PC-9 (cell line): ENCODE measurements around the gene CALML6. TPM values are rescaled to one million over a fixed set of nuclear protein-coding genes. Genes with fewer than 3 reads are reported as not detected.

Experiments
- BruUV-seq: library from RNA; stranded (reverse); fragments of 400-500 nt; replicated peaks from 2 replicates; lab custom pipeline; 2021; lab: Mats Ljungman, UMichigan
- CTCF ChIA-PET: fragments of 300-600 bp; sonication (Branson Sonifier 250); formaldehyde crosslinking; loops from one replicate; lab custom pipeline; 2022; ENCODE audit warnings: antibody characterized with exemption; lab: Charles Lee
- POLR2A ChIA-PET: fragments of 300-600 bp; sonication (Branson Sonifier 250); formaldehyde crosslinking; loops from one replicate; lab custom pipeline; 2022; ENCODE audit warnings: antibody characterized with exemption; ENCODE audit not compliant: unreplicated experiment; lab: Charles Lee
- DNase-seq, 2 experiments: peaks; one replicate each; pipeline versions ENCODE4 v3.0.0 to v3.0.0-alpha.2; 2015 to 2022; ENCODE audit warnings: mixed read lengths in 1 of 2
- H2AFZ ChIP-seq: fragments of 200-600 bp; sonication (generic); 2 replicates; pipeline ENCODE4 v1.8.1; 2017; ENCODE audit warnings: antibody characterized with exemption
- H3F3A ChIP-seq: fragments of 200-600 bp; sonication (generic); 2 replicates; pipeline ENCODE4 v1.8.1; 2017; ENCODE audit warnings: antibody characterized with exemption, mild to moderate bottlenecking, low read depth; ENCODE audit not compliant: insufficient read depth
- H3K27ac ChIP-seq: fragments of 200-600 bp; sonication (generic); 2 replicates; pipeline ENCODE4 v1.6.1; 2016; ENCODE audit warnings: mixed run types
- H3K27me3 ChIP-seq: fragments of 200-600 bp; sonication (generic); 2 replicates; pipeline ENCODE4 v1.6.1; 2016; ENCODE audit warnings: low read depth, mixed run types; ENCODE audit not compliant: insufficient read depth
- H3K36me3 ChIP-seq: fragments of 200-600 bp; sonication (generic); 2 replicates; pipeline ENCODE4 v1.6.1; 2016; ENCODE audit warnings: low read depth, mixed run types
- H3K4me1 ChIP-seq: fragments of 200-600 bp; sonication (generic); replicated peaks from 2 replicates; pipeline ENCODE4 v1.6.1; 2016; ENCODE audit warnings: mixed run types; ENCODE audit not compliant: insufficient read depth
- H3K4me2 ChIP-seq: fragments of 200-600 bp; sonication (generic); 2 replicates; pipeline ENCODE4 v1.6.1; 2017; ENCODE audit warnings: mixed run types
- H3K4me3 ChIP-seq: fragments of 200-600 bp; sonication (generic); 2 replicates; pipeline ENCODE4 v1.6.1; 2016; ENCODE audit warnings: mixed run types
- H3K79me2 ChIP-seq: fragments of 200-600 bp; sonication (generic); 2 replicates; pipeline ENCODE4 v1.6.1; 2017; ENCODE audit warnings: low read depth, mixed run types
- H3K9me2 ChIP-seq: fragments of 200-600 bp; sonication (generic); 2 replicates; pipeline ENCODE4 v1.8.1; 2017; ENCODE audit warnings: mild to moderate bottlenecking; ENCODE audit not compliant: insufficient read depth
- H3K9me3 ChIP-seq: fragments of 200-600 bp; sonication (generic); 2 replicates; pipeline ENCODE4 v1.8.1; 2016; ENCODE audit warnings: low read depth; ENCODE audit not compliant: insufficient read depth
- H4K20me1 ChIP-seq: fragments of 200-600 bp; sonication (generic); 2 replicates; pipeline ENCODE4 v1.8.1; 2017; ENCODE audit not compliant: insufficient read depth
- EZH2 ChIP-seq: fragments of 200-600 bp; sonication (generic); IDR thresholded peaks from 2 replicates; pipeline ENCODE4 v1.8.0; 2017; ENCODE audit warnings: antibody characterized with exemption, low read depth
- intact Hi-C: fragments of 100-400 bp; cut with micrococcal nuclease; formaldehyde crosslinking; loops from one replicate; pipeline ENCODE4 v1.10.0; 2022; ENCODE audit not compliant: unreplicated experiment
- total RNA-seq: library from RNA; stranded (reverse); gene quantifications from 2 replicates; pipeline ENCODE4 v1.2.3, GENCODE V29; 2021
- TF ChIP-seq, protein P1 (sequence below): fragments of 200-600 bp; sonication (generic); conservative IDR thresholded peaks from 2 replicates; pipeline ENCODE4 v1.6.1; 2017; ENCODE audit warnings: mixed run types, antibody characterized with exemption, mild to moderate bottlenecking, moderate library complexity

CALML6 gene
- total RNA-seq, 1 experiment from 2014 or later, result 2.1 TPM

DNA sequence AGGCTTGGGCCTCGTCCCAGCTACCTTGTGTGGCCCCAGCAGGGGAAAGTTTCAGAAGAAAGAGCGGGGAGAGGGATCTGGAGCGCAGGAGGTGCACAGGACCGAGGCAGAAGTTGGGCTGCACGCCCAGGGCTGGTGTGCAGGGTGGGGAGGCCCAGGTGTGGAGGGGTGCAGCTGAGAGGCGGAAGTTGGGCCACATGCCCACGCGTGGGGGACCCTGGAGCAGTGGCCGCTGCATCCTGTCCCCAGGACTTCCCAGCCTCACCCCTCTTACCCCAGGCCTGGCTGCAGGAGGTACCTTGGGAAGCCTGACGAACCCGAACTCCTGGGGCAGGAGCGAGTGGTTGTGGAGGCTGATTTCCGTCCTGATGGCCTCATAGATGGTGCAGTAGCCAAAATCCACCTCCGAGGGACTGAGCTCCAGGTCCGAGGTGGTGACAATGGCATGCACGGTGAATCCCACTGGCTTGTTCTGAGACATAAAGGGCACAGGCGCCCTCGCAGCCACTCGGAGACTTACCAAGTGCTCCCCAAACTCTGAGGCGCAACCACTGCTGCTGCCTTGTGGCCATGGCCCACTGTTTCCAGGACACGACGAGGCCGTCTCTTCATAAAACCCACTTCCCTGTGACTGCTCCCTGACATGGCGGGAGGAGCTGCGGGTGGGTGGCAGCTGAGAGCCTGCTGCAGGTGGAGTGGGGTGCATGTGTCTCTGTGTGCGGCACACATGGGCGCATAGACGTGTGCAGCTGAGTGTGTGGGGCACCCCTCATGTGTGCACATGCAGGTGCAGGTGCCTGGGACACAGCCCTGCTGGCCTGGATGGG is 24.4 kb downstream of the CALML6 start:
- intact Hi-C loops, result no loop called here
- CTCF ChIA-PET, result no interaction called here
- no peak overlapping the region for H3K4me3 ChIP-seq

DNA sequence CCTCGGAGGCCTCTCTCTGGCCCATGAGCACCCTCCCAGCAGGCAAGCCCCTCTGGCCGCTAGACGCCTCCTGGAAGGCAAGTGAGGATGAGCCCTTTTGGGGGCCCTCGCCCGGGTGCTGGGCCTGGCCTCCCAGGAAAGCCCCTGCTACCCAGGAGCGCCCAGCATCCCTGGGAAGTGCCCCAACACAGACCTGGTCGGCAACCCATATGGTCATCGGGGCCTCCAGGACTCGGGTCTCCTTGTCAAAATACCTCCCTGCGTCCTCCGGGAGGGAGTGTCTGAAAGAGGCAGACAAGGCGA is 25.0 kb downstream of the CALML6 start:
- Histone ChIP-seq H3F3A (no peaks in the 10 kb centered on the region), H3K79me2 (no peaks in the 10 kb centered on the region), H4K20me1 (no peaks in the 10 kb centered on the region), H3K9me2 (no peaks in the 10 kb centered on the region), H3K4me3 (no peak overlapping the region), H3K9me3 (no peaks in the 10 kb centered on the region), H3K27me3 (peaks cover 63% of the 10 kb centered on the region), H2AFZ (no peak overlapping the region), H3K36me3 (no peaks in the 10 kb centered on the region), H3K4me1 (no peaks in the 10 kb centered on the region), H3K4me2 (no peak overlapping the region), H3K27ac (no peak overlapping the region)
- DNase-seq, result no peak
- TF ChIP-seq, protein P1, sequence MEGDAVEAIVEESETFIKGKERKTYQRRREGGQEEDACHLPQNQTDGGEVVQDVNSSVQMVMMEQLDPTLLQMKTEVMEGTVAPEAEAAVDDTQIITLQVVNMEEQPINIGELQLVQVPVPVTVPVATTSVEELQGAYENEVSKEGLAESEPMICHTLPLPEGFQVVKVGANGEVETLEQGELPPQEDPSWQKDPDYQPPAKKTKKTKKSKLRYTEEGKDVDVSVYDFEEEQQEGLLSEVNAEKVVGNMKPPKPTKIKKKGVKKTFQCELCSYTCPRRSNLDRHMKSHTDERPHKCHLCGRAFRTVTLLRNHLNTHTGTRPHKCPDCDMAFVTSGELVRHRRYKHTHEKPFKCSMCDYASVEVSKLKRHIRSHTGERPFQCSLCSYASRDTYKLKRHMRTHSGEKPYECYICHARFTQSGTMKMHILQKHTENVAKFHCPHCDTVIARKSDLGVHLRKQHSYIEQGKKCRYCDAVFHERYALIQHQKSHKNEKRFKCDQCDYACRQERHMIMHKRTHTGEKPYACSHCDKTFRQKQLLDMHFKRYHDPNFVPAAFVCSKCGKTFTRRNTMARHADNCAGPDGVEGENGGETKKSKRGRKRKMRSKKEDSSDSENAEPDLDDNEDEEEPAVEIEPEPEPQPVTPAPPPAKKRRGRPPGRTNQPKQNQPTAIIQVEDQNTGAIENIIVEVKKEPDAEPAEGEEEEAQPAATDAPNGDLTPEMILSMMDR, result no peak
- TF ChIP-seq EZH2, result no peak
- ChIA-PET CTCF (interaction anchor here (0.5 kb wide), 1 partner anchor 179 kb away, joined by 9 read pairs; no protein-coding TSS in a partner anchor), POLR2A (no interaction called here)
- intact Hi-C loops, result no loop called here
- BruUV-seq, result no TSS peak

More for the DNA sequence above, 24.4 kb downstream of the CALML6 start:
- H3K79me2 ChIP-seq, result no peaks in the 10 kb centered on the region
- POLR2A ChIA-PET, result no interaction called here
- H3K9me2 ChIP-seq, result no peaks in the 10 kb centered on the region
- DNase-seq, result no peak
- no peaks in the 10 kb centered on the region for H3K36me3 ChIP-seq
- H4K20me1 ChIP-seq, result no peaks in the 10 kb centered on the region
- no peak overlapping the region for H2AFZ ChIP-seq
- H3K27ac ChIP-seq, result no peak overlapping the region
- H3F3A ChIP-seq, result no peaks in the 10 kb centered on the region
- BruUV-seq, result no TSS peak
- H3K4me2 ChIP-seq, result no peak overlapping the region
- H3K4me1 ChIP-seq, result no peaks in the 10 kb centered on the region
- TF ChIP-seq EZH2, result no peak
- TF ChIP-seq, protein P1, result no peak
- no peaks in the 10 kb centered on the region for H3K9me3 ChIP-seq
- H3K27me3 ChIP-seq, result peaks cover 61% of the 10 kb centered on the region

DNA sequence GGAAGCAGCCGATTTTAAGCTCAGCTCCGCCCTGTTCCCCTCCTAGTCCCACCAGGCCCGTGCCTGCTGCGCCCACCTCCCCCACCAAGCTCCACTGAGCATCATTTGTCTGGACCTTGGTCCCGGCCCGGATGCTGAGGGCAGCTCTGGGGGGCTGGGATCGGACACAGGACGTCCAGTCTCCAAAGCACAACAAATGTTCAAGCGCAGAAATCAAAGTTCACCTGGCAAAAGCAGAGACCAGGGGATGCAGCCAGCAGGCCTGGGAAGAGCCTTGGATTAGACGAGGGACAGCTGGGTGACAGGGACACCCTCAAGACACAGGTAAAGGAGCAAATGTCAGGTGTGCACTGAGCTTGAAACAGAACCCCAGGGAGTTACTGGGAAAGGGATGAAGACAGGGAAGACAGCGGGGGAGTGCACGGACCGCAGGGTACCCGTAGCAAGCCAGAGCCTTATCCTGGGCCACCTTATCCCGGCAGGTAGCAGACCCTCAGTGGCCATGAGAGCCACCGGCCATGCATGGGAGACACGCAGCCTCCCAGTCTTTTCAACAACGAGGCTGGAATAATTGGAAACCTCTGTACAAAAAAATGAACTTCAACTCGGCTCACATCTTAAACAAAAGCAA is 26.3 kb downstream of the CALML6 start:
- no peak for DNase-seq
- Histone ChIP-seq H3K4me2 (no peak overlapping the region), H4K20me1 (no peaks in the 10 kb centered on the region), H3F3A (no peaks in the 10 kb centered on the region), H3K79me2 (no peaks in the 10 kb centered on the region), H3K27ac (no peak overlapping the region), H2AFZ (no peak overlapping the region), H3K4me1 (no peaks in the 10 kb centered on the region), H3K9me2 (no peaks in the 10 kb centered on the region), H3K36me3 (no peaks in the 10 kb centered on the region), H3K4me3 (no peak overlapping the region), H3K9me3 (no peaks in the 10 kb centered on the region), H3K27me3 (peaks cover 68% of the 10 kb centered on the region)
- ChIA-PET CTCF (no interaction called here), POLR2A (no interaction called here)
- no peak for TF ChIP-seq EZH2
- TF ChIP-seq, protein P1, result no peak
- no TSS peak for BruUV-seq
- intact Hi-C loops, result no loop called here
